GM12801 (cell line): Measurements from ENCODE around the gene FBXL19.

Experiments
- CTCF ChIP-seq: IDR thresholded peaks from one replicate; pipeline ENCODE4 v1.5.1; 2011; ENCODE audit warnings: control low read depth; ENCODE audit not compliant: insufficient read length; ENCODE audit errors: extremely low read depth

Gene FBXL19

GRCh38 chr16:30963925-30964511 lies 40.6 kb downstream of the FBXL19 start:
- TF ChIP-seq CTCF, result no peak

GRCh38 chr16:30964574-30965226 lies 41.3 kb downstream of the FBXL19 start:
- TF ChIP-seq CTCF, result no peak

- no peak for TF ChIP-seq CTCF
Observed at GRCh38 chr16:30965436-30965835, 42.1 kb downstream of the FBXL19 start.

- no peak for TF ChIP-seq CTCF
Observed at GRCh38 chr16:30966033-30966619, 42.8 kb downstream of the FBXL19 start.

- TF ChIP-seq CTCF, result no peak
Observed at GRCh38 chr16:30967795-30968194, 44.4 kb downstream of the FBXL19 start.

- no peak for TF ChIP-seq CTCF
Observed at GRCh38 chr16:30969246-30969842, 46.0 kb downstream of the FBXL19 start.

GRCh38 chr16:30971298-30971697 lies 47.9 kb downstream of the FBXL19 start:
- no peak for TF ChIP-seq CTCF
